Endodermal cell (in vitro differentiated cells): ENCODE results near the gene DMGDH. TPM values are rescaled to one million over a fixed set of nuclear protein-coding genes. Genes with fewer than 3 reads are reported as not detected.

Experiments used
- DNase-seq: peaks from one replicate; pipeline ENCODE4 v3.0.0-alpha.2; 2017
- H3K27ac ChIP-seq: 2 replicates; pipeline ENCODE4 v1.5.1; 2013; ENCODE audit warnings: mild to moderate bottlenecking, low read depth, low read length, moderate library complexity
- H3K27me3 ChIP-seq: 2 replicates; pipeline ENCODE4 v1.6.1; 2013; ENCODE audit warnings: mild to moderate bottlenecking, low read length, moderate library complexity; ENCODE audit not compliant: insufficient read depth, control insufficient read depth, poor library complexity, severe bottlenecking
- H3K36me3 ChIP-seq: 2 replicates; pipeline ENCODE4 v1.7.0; 2013; ENCODE audit warnings: mild to moderate bottlenecking, low read length, moderate library complexity; ENCODE audit not compliant: control insufficient read depth, insufficient read depth
- H3K4me1 ChIP-seq: one replicate; pipeline ENCODE4 v1.7.0; 2013; ENCODE audit warnings: low read length; ENCODE audit not compliant: control insufficient read depth, insufficient read depth
- H3K4me3 ChIP-seq: 2 replicates; pipeline ENCODE4 v1.5.1; 2013; ENCODE audit warnings: mild to moderate bottlenecking, low read length, moderate library complexity
- H3K9ac ChIP-seq: 2 replicates; pipeline ENCODE4 v1.6.1; 2013; ENCODE audit warnings: mild to moderate bottlenecking, low read length, moderate library complexity; ENCODE audit not compliant: poor library complexity, severe bottlenecking; ENCODE audit errors: extremely low read depth
- H3K9me3 ChIP-seq: 2 replicates; pipeline ENCODE4 v1.6.1; 2013; ENCODE audit warnings: mild to moderate bottlenecking, low read length, moderate library complexity; ENCODE audit not compliant: control insufficient read depth
- H3K27ac Mint-ChIP-seq: 2 replicates; pipeline ENCODE4 v1.8.0; 2020; ENCODE audit warnings: mixed read lengths
- H3K27me3 Mint-ChIP-seq: 2 replicates; pipeline ENCODE4 v1.8.0; 2021; ENCODE audit warnings: mild to moderate bottlenecking, mixed read lengths; ENCODE audit not compliant: insufficient read depth
- H3K36me3 Mint-ChIP-seq: 2 replicates; pipeline ENCODE4 v1.8.0; 2020; ENCODE audit warnings: low read depth, mixed read lengths
- H3K4me1 Mint-ChIP-seq: 2 replicates; pipeline ENCODE4 v1.8.0; 2020; ENCODE audit warnings: mixed read lengths
- H3K4me3 Mint-ChIP-seq: 2 replicates; pipeline ENCODE4 v1.8.0; 2020; ENCODE audit warnings: mild to moderate bottlenecking, moderate library complexity, mixed read lengths
- H3K9me3 Mint-ChIP-seq: 2 replicates; pipeline ENCODE4 v1.8.0; 2020; ENCODE audit warnings: mild to moderate bottlenecking, mixed read lengths
- CTCF ChIP-seq: fragments of 200-600 bp; sonication (generic); conservative IDR thresholded peaks from 2 replicates; pipeline ENCODE4 v1.5.0; 2021; ENCODE audit warnings: antibody characterized with exemption, mild to moderate bottlenecking
- WGBS, 2 experiments: methylation state at CpG; one replicate each; pipeline versions ENCODE4 v1.1.5 to v1.1.7; 2013; ENCODE audit warnings: missing lambda C conversion rate in 2 of 2, mixed read lengths in 1 of 2; ENCODE audit not compliant: insufficient coverage in 1 of 2, insufficient read length in 1 of 2; 5-methylcytosine and 5-hydroxymethylcytosine counted together
- total RNA-seq, 2 donors: library from RNA; stranded (reverse); fragmentation: NEBNext Ultra II Directional in 1 of 2; extraction: Animal tissue kit (Norgen Biotek cat#: 25700) in 1 of 2; gene quantifications; 2 replicates in 1 of 2; 3 replicates in 1 of 2; pipeline ENCODE4 v1.2.1, GENCODE V29; 2021

The DMGDH gene
- total RNA-seq, 2 donors from 2014 or later, result 0.73 to 4.7 TPM

- H3K4me1 ChIP-seq, result peaks cover 1% of the 10 kb centered on the region
- DNase-seq, result no peak
- Mint-ChIP-seq H3K36me3 (no peaks in the 10 kb centered on the region), H3K9me3 (no peaks in the 10 kb centered on the region), H3K27ac (no peak overlapping the region), H3K4me3 (no peak overlapping the region), H3K27me3 (no peaks in the 10 kb centered on the region), H3K4me1 (peaks cover 27% of the 10 kb centered on the region)
- no peaks in the 10 kb centered on the region for H3K27me3 ChIP-seq
- H3K4me3 ChIP-seq, result no peak overlapping the region
- H3K9me3 ChIP-seq, result no peaks in the 10 kb centered on the region
- no peaks in the 10 kb centered on the region for H3K36me3 ChIP-seq
- no peak overlapping the region for H3K9ac ChIP-seq
- no peak overlapping the region for H3K27ac ChIP-seq
- no peak for TF ChIP-seq CTCF
Observed at GRCh38 chr5:78979909-78980308, 89.6 kb downstream of the DMGDH start.

- Mint-ChIP-seq H3K27ac (no peak overlapping the region), H3K36me3 (no peaks in the 10 kb centered on the region), H3K4me1 (peaks cover 34% of the 10 kb centered on the region), H3K9me3 (no peaks in the 10 kb centered on the region), H3K27me3 (no peaks in the 10 kb centered on the region), H3K4me3 (no peak overlapping the region)
- H3K4me1 ChIP-seq, result peaks cover 6% of the 10 kb centered on the region
- H3K36me3 ChIP-seq, result no peaks in the 10 kb centered on the region
- H3K27ac ChIP-seq, result no peak overlapping the region
- H3K27me3 ChIP-seq, result no peaks in the 10 kb centered on the region
- 94 to 100% methylated on average over 5 to 7 of the region's 7 CpGs for WGBS, 2 experiments
- no peaks in the 10 kb centered on the region for H3K9me3 ChIP-seq
- no peak overlapping the region for H3K4me3 ChIP-seq
- H3K9ac ChIP-seq, result no peak overlapping the region
- no peak for DNase-seq
- TF ChIP-seq CTCF, result no peak
Observed at GRCh38 chr5:78979117-78979742, 90.2 kb downstream of the DMGDH start.

- H3K4me1 Mint-ChIP-seq, result peaks cover 36% of the 10 kb centered on the region
- H3K9me3 ChIP-seq, result no peaks in the 10 kb centered on the region
- H3K27ac Mint-ChIP-seq, result peak overlapping the region; percentile 71
- no peaks in the 10 kb centered on the region for H3K27me3 ChIP-seq
- H3K4me3 Mint-ChIP-seq, result no peak overlapping the region
- no peak overlapping the region for H3K4me3 ChIP-seq
- peaks cover 11% of the 10 kb centered on the region for H3K4me1 ChIP-seq
- WGBS, 2 experiments, result 94 to 95% methylated on average over 4 to 8 of the region's 8 CpGs
- no peak overlapping the region for H3K9ac ChIP-seq
- H3K27ac ChIP-seq, result no peak overlapping the region
- DNase-seq, result no peak
- H3K27me3 Mint-ChIP-seq, result no peaks in the 10 kb centered on the region
- TF ChIP-seq CTCF, result no peak
- H3K36me3 Mint-ChIP-seq, result no peaks in the 10 kb centered on the region
- H3K36me3 ChIP-seq, result no peaks in the 10 kb centered on the region
- H3K9me3 Mint-ChIP-seq, result no peaks in the 10 kb centered on the region
Observed at GRCh38 chr5:78975035-78975434, 94.4 kb downstream of the DMGDH start.
